Body of pancreas (tissue), 4 donors: Measurements from ENCODE around the gene PDE9A. TPM values are rescaled to one million over a fixed set of nuclear protein-coding genes. Genes with fewer than 3 reads are reported as not detected.
"Not testable (repeated sequence)": the region's sequence is repeated elsewhere in the genome, so short reads cannot be mapped to it uniquely, and the experiment has no call there.

ENCODE experiments used
- ATAC-seq: fragments of 150-250 bp; one replicate; pipeline ENCODE4 v1.9.1; 2016
- DNase-seq, 4 donors: peaks; one replicate each; pipeline ENCODE4 v3.0.0-alpha.2; 2019
- H3K27ac ChIP-seq, 4 donors: fragments of 200-600 bp; sonication (generic); 1 replicate in 3 of 4; 2 replicates in 1 of 4; pipeline versions ENCODE4 v1.5.1 to v1.6.1; 2016 to 2019; ENCODE audit warnings: mild to moderate bottlenecking in 1 of 4, mixed read lengths in 1 of 4, moderate library complexity in 1 of 4
- H3K27me3 ChIP-seq, 2 donors: fragments of 200-600 bp; sonication (generic); one replicate each; pipeline ENCODE4 v1.6.0; 2016; ENCODE audit warnings: mild to moderate bottlenecking in 1 of 2
- H3K36me3 ChIP-seq, 2 donors: fragments of 200-600 bp; sonication (generic); replicated peaks in 1 of 2; 2 replicates each; pipeline ENCODE4 v1.5.1; 2016; ENCODE audit warnings: low read depth in 2 of 2; ENCODE audit not compliant: insufficient read depth in 1 of 2
- H3K4me1 ChIP-seq: fragments of 200-600 bp; sonication (generic); one replicate; pipeline ENCODE4 v1.6.0; 2016
- H3K4me3 ChIP-seq, 2 donors: fragments of 200-600 bp; sonication (generic); 1 replicate in 1 of 2; 2 replicates in 1 of 2; pipeline ENCODE4 v1.5.1; 2016 to 2019
- H3K9me3 ChIP-seq, 3 donors: fragments of 200-600 bp; sonication (generic); 1 replicate in 2 of 3; 2 replicates in 1 of 3; pipeline ENCODE4 v1.5.1; 2016
- CTCF ChIP-seq, 7 experiments: fragments of 450-650 bp in 4 of 7; fragments of 200-600 bp in 3 of 7; sonication (generic) in 3 of 7; IDR thresholded peaks; one replicate each; pipeline ENCODE4 v1.5.1; 2016 to 2019; ENCODE audit warnings: antibody characterized with exemption in 7 of 7
- POLR2A ChIP-seq, 3 donors: fragments of 450-650 bp; IDR thresholded peaks; one replicate each; pipeline ENCODE4 v1.6.1; 2016; ENCODE audit warnings: antibody characterized with exemption in 3 of 3, mild to moderate bottlenecking in 2 of 3
- WGBS, 2 donors: methylation state at CpG; one replicate each; pipeline ENCODE4 v1.1.5; 2017; 5-methylcytosine and 5-hydroxymethylcytosine counted together
- intact Hi-C: fragments of 100-400 bp; cut with DNase I; formaldehyde crosslinking; loops from one replicate; pipeline ENCODE4 v1.15.1; 2023
- total RNA-seq, 2 donors: library from RNA; depleted of rRNA; stranded (reverse); fragments of >200 nt; gene quantifications; one replicate each; pipeline ENCODE4 v1.1.0, GENCODE V29; 2016

The PDE9A gene
- total RNA-seq, 2 donors from 2014 or later, result 5.2 to 7.9 TPM

GRCh38 chr21:42811960-42812359 is 158.5 kb downstream of the PDE9A start:
- Histone ChIP-seq H3K36me3 (no peaks in the 10 kb centered on the region), H3K4me1 (no peaks in the 10 kb centered on the region), H3K9me3 (no peaks in the 10 kb centered on the region), H3K27ac (peak overlapping the region in 3 of 4 donors; percentile 26 to 68 (median 65)), H3K4me3 (no peak overlapping the region), H3K27me3 (no peaks in the 10 kb centered on the region)
- ATAC-seq (no peak), DNase-seq (no peak)
- WGBS, 2 donors, result 52 to 62% methylated on average over 6 of the region's 6 CpGs
- intact Hi-C loops, result no loop called here
- TF ChIP-seq POLR2A (IDR thresholded peaks at IDR 0.05) (no peak), CTCF (IDR thresholded peaks at IDR 0.05) (no peak)

- peak overlapping the region in 3 of 4 donors; percentile 26 to 68 (median 65) for H3K27ac ChIP-seq
- intact Hi-C loops, H3K4me1 ChIP-seq, H3K4me3 ChIP-seq, H3K27me3 ChIP-seq, H3K9me3 ChIP-seq, ATAC-seq, H3K36me3 ChIP-seq: not testable (repeated sequence)
- 41 to 68% methylated on average over 5 of the region's 5 CpGs for WGBS, 2 donors
- peak in 1 of 4 donors; percentile 30 for DNase-seq
- peak in 2 of 3 donors; percentile 29 to 60 for TF ChIP-seq POLR2A (IDR thresholded peaks at IDR 0.05)
Observed at GRCh38 chr21:42812528-42813241, 159.3 kb downstream of the PDE9A start.

GRCh38 chr21:42815217-42815616 is 161.8 kb downstream of the PDE9A start:
- H3K36me3 ChIP-seq, result no peaks in the 10 kb centered on the region
- H3K27ac ChIP-seq, result no peak overlapping the region
- H3K9me3 ChIP-seq, result no peaks in the 10 kb centered on the region
- 89 to 93% methylated on average over 1 of the region's 1 CpG for whole genome bisulfite sequencing, 2 donors
- intact Hi-C loops, result no loop called here
- H3K27me3 ChIP-seq, result no peaks in the 10 kb centered on the region
- no peak overlapping the region for H3K4me3 ChIP-seq
- no peak for DNase-seq
- no peak for ATAC-seq
- H3K4me1 ChIP-seq, result no peaks in the 10 kb centered on the region
- no peak for TF ChIP-seq CTCF (IDR thresholded peaks at IDR 0.05)
- TF ChIP-seq POLR2A (IDR thresholded peaks at IDR 0.05), result no peak

- intact Hi-C loops, result no loop called here
- Histone ChIP-seq H3K36me3 (no peaks in the 10 kb centered on the region), H3K27me3 (no peaks in the 10 kb centered on the region), H3K27ac (no peak overlapping the region), H3K9me3 (no peaks in the 10 kb centered on the region), H3K4me3 (no peak overlapping the region), H3K4me1 (no peaks in the 10 kb centered on the region)
- DNase-seq (peak; percentile 63 to 66 (median 64)), ATAC-seq (peak; percentile 78)
- TF ChIP-seq POLR2A (IDR thresholded peaks at IDR 0.05), result no peak
- TF ChIP-seq CTCF (IDR thresholded peaks at IDR 0.05), result peak in 6 of 7 experiments; percentile 61 to 87 (median 77)
- WGBS, 2 donors, result 13 to 38% methylated on average over 2 of the region's 2 CpGs
Observed at GRCh38 chr21:42818328-42818749, 164.9 kb downstream of the PDE9A start.

GRCh38 chr21:42819861-42820615 is 166.6 kb downstream of the PDE9A start:
- no peaks in the 10 kb centered on the region for H3K36me3 ChIP-seq
- no peaks in the 10 kb centered on the region for H3K4me1 ChIP-seq
- H3K9me3 ChIP-seq, result no peaks in the 10 kb centered on the region
- ATAC-seq, result no peak
- intact Hi-C loops, result no loop called here
- no peak overlapping the region for H3K4me3 ChIP-seq
- TF ChIP-seq CTCF (IDR thresholded peaks at IDR 0.05) (no peak), POLR2A (IDR thresholded peaks at IDR 0.05) (no peak)
- WGBS, 2 donors, result 76 to 87% methylated on average over 6 to 7 of the region's 7 CpGs
- no peak overlapping the region for H3K27ac ChIP-seq
- DNase-seq, result no peak
- H3K27me3 ChIP-seq, result no peaks in the 10 kb centered on the region
